ENCODE data around the gene WDTC1. TPM values are rescaled to one million over a fixed set of nuclear protein-coding genes. Genes with fewer than 3 reads are reported as not detected.
A peak's percentile ranks its signal among the peaks of the same experiment; 100 is the strongest.

Gene WDTC1
- total and polyA plus RNA-seq, 9 of the 15 experiments (the other 6 are each of a cell fraction or from before 2014, with no cell fraction given) = 0.18 to 32.3 (median 8.8) TPM

- TF ChIP-seq, protein P1, sequence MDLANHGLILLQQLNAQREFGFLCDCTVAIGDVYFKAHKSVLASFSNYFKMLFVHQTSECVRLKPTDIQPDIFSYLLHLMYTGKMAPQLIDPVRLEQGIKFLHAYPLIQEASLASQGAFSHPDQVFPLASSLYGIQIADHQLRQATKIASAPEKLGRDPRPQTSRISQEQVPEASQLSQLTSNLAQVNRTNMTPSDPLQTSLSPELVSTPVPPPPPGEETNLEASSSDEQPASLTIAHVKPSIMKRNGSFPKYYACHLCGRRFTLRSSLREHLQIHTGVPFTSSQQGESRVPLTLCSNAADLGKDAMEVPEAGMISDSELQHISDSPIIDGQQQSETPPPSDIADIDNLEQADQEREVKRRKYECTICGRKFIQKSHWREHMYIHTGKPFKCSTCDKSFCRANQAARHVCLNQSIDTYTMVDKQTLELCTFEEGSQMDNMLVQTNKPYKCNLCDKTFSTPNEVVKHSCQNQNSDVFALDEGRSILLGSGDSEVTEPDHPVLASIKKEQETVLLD (IDR thresholded peaks at IDR 0.05) = no peak
- TF ChIP-seq NFE2L1 (tag; IDR thresholded peaks at IDR 0.05; ENCODE audit: borderline replicate concordance, low read depth) (no peak), SETDB1 (IDR thresholded peaks at IDR 0.05; ENCODE audit: low read length) (no peak), CC2D1A (IDR thresholded peaks at IDR 0.05) (no peak), EP400 (IDR thresholded peaks at IDR 0.05) (no peak), RAD51 (IDR thresholded peaks at IDR 0.05; ENCODE audit: borderline replicate concordance, low read depth) (no peak), ATF4 (CRISPR knock-in tag; IDR thresholded peaks at IDR 0.05) (no peak), ZNF124 (CRISPR knock-in tag; IDR thresholded peaks at IDR 0.05) (no peak), ZNF639 (CRISPR knock-in tag; conservative IDR thresholded peaks at IDR 0.05 in 1 of 2, IDR thresholded peaks at IDR 0.05 in 1 of 2) (no peak), NR4A1 (CRISPR knock-in tag; IDR thresholded peaks at IDR 0.05) (0 out of 2 replicates have a peak, but pooled peaks have one; percentile 27), NR4A1 (tag; IDR thresholded peaks at IDR 0.05) (no peak), ATF7 (IDR thresholded peaks at IDR 0.05) (0 out of 2 replicates have a peak, but pooled peaks have one; percentile 39)
- TF ChIP-seq, protein P2, sequence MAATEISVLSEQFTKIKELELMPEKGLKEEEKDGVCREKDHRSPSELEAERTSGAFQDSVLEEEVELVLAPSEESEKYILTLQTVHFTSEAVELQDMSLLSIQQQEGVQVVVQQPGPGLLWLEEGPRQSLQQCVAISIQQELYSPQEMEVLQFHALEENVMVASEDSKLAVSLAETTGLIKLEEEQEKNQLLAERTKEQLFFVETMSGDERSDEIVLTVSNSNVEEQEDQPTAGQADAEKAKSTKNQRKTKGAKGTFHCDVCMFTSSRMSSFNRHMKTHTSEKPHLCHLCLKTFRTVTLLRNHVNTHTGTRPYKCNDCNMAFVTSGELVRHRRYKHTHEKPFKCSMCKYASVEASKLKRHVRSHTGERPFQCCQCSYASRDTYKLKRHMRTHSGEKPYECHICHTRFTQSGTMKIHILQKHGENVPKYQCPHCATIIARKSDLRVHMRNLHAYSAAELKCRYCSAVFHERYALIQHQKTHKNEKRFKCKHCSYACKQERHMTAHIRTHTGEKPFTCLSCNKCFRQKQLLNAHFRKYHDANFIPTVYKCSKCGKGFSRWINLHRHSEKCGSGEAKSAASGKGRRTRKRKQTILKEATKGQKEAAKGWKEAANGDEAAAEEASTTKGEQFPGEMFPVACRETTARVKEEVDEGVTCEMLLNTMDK (IDR thresholded peaks at IDR 0.05; ENCODE audit: borderline replicate concordance, insufficient read depth, low read depth, low read length, poor library complexity, severe bottlenecking) = peak; percentile 90
- TF ChIP-seq, protein P3, sequence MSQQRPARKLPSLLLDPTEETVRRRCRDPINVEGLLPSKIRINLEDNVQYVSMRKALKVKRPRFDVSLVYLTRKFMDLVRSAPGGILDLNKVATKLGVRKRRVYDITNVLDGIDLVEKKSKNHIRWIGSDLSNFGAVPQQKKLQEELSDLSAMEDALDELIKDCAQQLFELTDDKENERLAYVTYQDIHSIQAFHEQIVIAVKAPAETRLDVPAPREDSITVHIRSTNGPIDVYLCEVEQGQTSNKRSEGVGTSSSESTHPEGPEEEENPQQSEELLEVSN (IDR thresholded peaks at IDR 0.05; ENCODE audit: borderline replicate concordance in 1 of 2, extremely low read depth in 1 of 2, insufficient read depth in 1 of 2, insufficient read length in 1 of 2, low read depth in 1 of 2, low read length in 1 of 2, poor library complexity in 1 of 2, severe bottlenecking in 1 of 2) = peak in 1 of 2 experiments; percentile 33
These were observed 123.0 kb downstream of the WDTC1 start (continued) for GRCh38 chr1:27357281-27358037.

All from K562 (cell line).